Tibial nerve (tissue), 4 donors: ENCODE measurements around the gene RNASEH2A.

ENCODE experiments used
- CTCF ChIP-seq, 5 experiments: fragments of 200-600 bp in 3 of 5; fragments of 450-650 bp in 2 of 5; sonication (generic) in 3 of 5; IDR thresholded peaks; one replicate each; pipeline ENCODE4 v1.5.1; 2016 to 2019; ENCODE audit warnings: antibody characterized with exemption in 5 of 5, mild to moderate bottlenecking in 3 of 5, moderate library complexity in 2 of 5
- EP300 ChIP-seq, 2 donors: sonication (generic); formaldehyde crosslinking; IDR thresholded peaks; one replicate each; pipeline ENCODE4 v1.6.1; 2017; ENCODE audit warnings: antibody characterized with exemption in 2 of 2, mild to moderate bottlenecking in 1 of 2

- no peak for TF ChIP-seq CTCF (IDR thresholded peaks at IDR 0.05)
- TF ChIP-seq EP300 (IDR thresholded peaks at IDR 0.05): no peak
Measured at GRCh38 chr19:12792853-12793289, 13.5 kb upstream of the RNASEH2A start.
